Thoracic aorta (tissue), 2 donors: ENCODE results near the gene SLC50A1. TPM values are rescaled to one million over a fixed set of nuclear protein-coding genes. Genes with fewer than 3 reads are reported as not detected.

Experiments used
- ATAC-seq: fragments of 150-250 bp; one replicate; pipeline ENCODE4 v1.8.0; 2017; ENCODE audit warnings: low read depth; ENCODE audit not compliant: insufficient number of reproducible peaks, low FRiP score
- DNase-seq: peaks from one replicate; pipeline ENCODE4 v3.0.0-alpha.2; 2020; ENCODE audit warnings: low spot score
- H3K27ac ChIP-seq, 2 donors: fragments of 200-600 bp; sonication (generic); 1 replicate in 1 of 2; 2 replicates in 1 of 2; pipeline ENCODE4 v1.5.1; 2016; ENCODE audit warnings: mild to moderate bottlenecking in 2 of 2, moderate library complexity in 2 of 2
- H3K27me3 ChIP-seq: fragments of 200-600 bp; sonication (generic); replicated peaks from 2 replicates; pipeline ENCODE4 v1.6.0; 2016; ENCODE audit warnings: mild to moderate bottlenecking; ENCODE audit not compliant: insufficient read depth
- H3K36me3 ChIP-seq: fragments of 200-600 bp; sonication (generic); one replicate; pipeline ENCODE4 v1.5.1; 2016
- H3K4me1 ChIP-seq, 2 donors: fragments of 200-600 bp; sonication (generic); 1 replicate in 1 of 2; 2 replicates in 1 of 2; pipeline versions ENCODE4 v1.5.1 to v1.6.0; 2016; ENCODE audit warnings: low read depth in 2 of 2, mild to moderate bottlenecking in 1 of 2; ENCODE audit not compliant: control insufficient read depth in 1 of 2
- H3K4me3 ChIP-seq: fragments of 200-600 bp; sonication (generic); 2 replicates; pipeline ENCODE4 v1.5.1; 2016; ENCODE audit warnings: mild to moderate bottlenecking
- H3K9me3 ChIP-seq: fragments of 200-600 bp; sonication (generic); 2 replicates; pipeline ENCODE4 v1.5.1; 2016
- CTCF ChIP-seq: fragments of 200-600 bp; sonication (generic); IDR thresholded peaks from one replicate; pipeline ENCODE4 v1.5.1; 2019; ENCODE audit warnings: antibody characterized with exemption
- total RNA-seq, 2 donors: library from RNA; depleted of rRNA; stranded (reverse); fragments of >200 nt; gene quantifications; one replicate each; pipeline versions ENCODE4 v1.1.0 to v1.2.3, GENCODE V29; 2016

SLC50A1 gene
- total RNA-seq, 2 donors from 2014 or later: 13.0 to 22.2 TPM

- no peak for ATAC-seq
- Histone ChIP-seq H3K9me3 (no peaks in the 10 kb centered on the region), H3K27ac (no peak overlapping the region), H3K4me1 (peaks cover 4 to 12% of the 10 kb centered on the region in 2 donors), H3K36me3 (no peaks in the 10 kb centered on the region), H3K4me3 (no peak overlapping the region), H3K27me3 (no peaks in the 10 kb centered on the region)
- TF ChIP-seq CTCF: no peak
- DNase-seq: no peak
Measured at GRCh38 chr1:155179112-155180031, 43.7 kb downstream of the SLC50A1 start.

GRCh38 chr1:155181371-155182051 lies 45.9 kb downstream of the SLC50A1 start:
- no peak for DNase-seq
- Histone ChIP-seq H3K9me3 (no peaks in the 10 kb centered on the region), H3K4me1 (peaks cover 4 to 6% of the 10 kb centered on the region in 2 donors), H3K27ac (no peak overlapping the region), H3K27me3 (no peaks in the 10 kb centered on the region), H3K36me3 (no peaks in the 10 kb centered on the region), H3K4me3 (no peak overlapping the region)
- no peak for ATAC-seq
- no peak for TF ChIP-seq CTCF

- no peak overlapping the region for H3K4me3 ChIP-seq
- H3K4me1 ChIP-seq: peaks cover 0 to 2% of the 10 kb centered on the region in 2 donors
- no peaks in the 10 kb centered on the region for H3K36me3 ChIP-seq
- DNase-seq (no peak), ATAC-seq (no peak)
- TF ChIP-seq CTCF: no peak
- H3K27me3 ChIP-seq: no peaks in the 10 kb centered on the region
- no peak overlapping the region for H3K27ac ChIP-seq
- no peaks in the 10 kb centered on the region for H3K9me3 ChIP-seq
Measured at GRCh38 chr1:155182052-155182550, 46.4 kb downstream of the SLC50A1 start.

- no peaks in the 10 kb centered on the region for H3K9me3 ChIP-seq
- no peak for TF ChIP-seq CTCF
- H3K27ac ChIP-seq: no peak overlapping the region
- no peak for ATAC-seq
- H3K36me3 ChIP-seq: no peaks in the 10 kb centered on the region
- no peaks in the 10 kb centered on the region for H3K27me3 ChIP-seq
- H3K4me3 ChIP-seq: no peak overlapping the region
- DNase-seq: no peak
- H3K4me1 ChIP-seq: no peaks in the 10 kb centered on the region
Measured at GRCh38 chr1:155183775-155184221, 48.1 kb downstream of the SLC50A1 start.

- Histone ChIP-seq H3K27me3 (no peaks in the 10 kb centered on the region), H3K4me3 (no peak overlapping the region), H3K4me1 (no peaks in the 10 kb centered on the region), H3K36me3 (no peaks in the 10 kb centered on the region), H3K27ac (no peak overlapping the region), H3K9me3 (no peaks in the 10 kb centered on the region)
- DNase-seq (no peak), ATAC-seq (no peak)
- no peak for TF ChIP-seq CTCF
Measured at GRCh38 chr1:155184351-155184811, 48.7 kb downstream of the SLC50A1 start.
